SK-N-SH (cell line): ENCODE results near the gene SLAMF6.

Experiments
- CTCF ChIP-seq: fragments of 200-600 bp; sonication (generic); IDR thresholded peaks from 2 replicates; pipeline ENCODE4 v1.6.1; 2017; ENCODE audit warnings: antibody characterized with exemption, mild to moderate bottlenecking, moderate library complexity
- EP300 ChIP-seq, 2 experiments: IDR thresholded peaks; 2 replicates each; pipeline versions ENCODE4 v1.4.0 to v1.6.1; 2012; ENCODE audit warnings: borderline replicate concordance in 1 of 2, low read depth in 1 of 2, low read length in 1 of 2
- REST ChIP-seq: IDR thresholded peaks from 2 replicates; pipeline ENCODE4 v1.6.1; 2012; ENCODE audit warnings: mild to moderate bottlenecking, low read depth, low read length, moderate library complexity
- SIN3A ChIP-seq: IDR thresholded peaks from 2 replicates; pipeline ENCODE4 v1.6.1; 2012; ENCODE audit warnings: low read depth, mild to moderate bottlenecking, low read length, moderate library complexity, borderline replicate concordance

DNA sequence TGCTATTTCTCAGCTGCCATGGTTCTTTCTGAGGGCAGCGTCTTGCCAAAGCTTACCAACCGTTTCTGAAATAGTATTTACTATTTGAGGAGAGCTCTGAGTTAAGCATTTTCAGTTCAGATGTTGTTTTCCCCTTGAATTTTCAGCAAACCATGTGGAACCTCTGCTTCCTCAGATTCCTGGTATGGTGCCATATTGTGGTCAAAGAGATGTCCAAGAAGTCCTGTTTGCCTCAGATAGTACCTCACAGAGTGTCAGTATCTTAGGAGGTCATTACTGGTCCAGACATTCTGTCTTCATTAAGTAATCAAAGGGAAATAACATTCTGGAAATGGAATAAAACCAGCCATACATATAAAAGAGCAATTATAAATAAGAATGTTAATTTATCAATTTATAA, 86.1 kb downstream of the SLAMF6 start:
- no peak for TF ChIP-seq REST
- TF ChIP-seq SIN3A = no peak
- TF ChIP-seq CTCF = no peak
- no peak for TF ChIP-seq EP300 (IDR thresholded peaks at IDR 0.05; ENCODE audit: borderline replicate concordance in 1 of 2, low read depth in 1 of 2, low read length in 1 of 2)
